Stimulated activated CD4-positive, alpha-beta T cell treated with anti-CD3 and anti-CD28 coated beads, Interleukin-2, amount 100 ng/mL, for 48 hours (primary cell): ENCODE measurements around the gene RBM12.
"Not testable (repeated sequence)": the region's sequence is repeated elsewhere in the genome, so short reads cannot be mapped to it uniquely, and the experiment has no call there.

ENCODE experiments used
- DNase-seq, 2 donors: peaks; one replicate each; pipeline ENCODE4 v3.0.0-alpha.2; 2020

Gene RBM12

DNA sequence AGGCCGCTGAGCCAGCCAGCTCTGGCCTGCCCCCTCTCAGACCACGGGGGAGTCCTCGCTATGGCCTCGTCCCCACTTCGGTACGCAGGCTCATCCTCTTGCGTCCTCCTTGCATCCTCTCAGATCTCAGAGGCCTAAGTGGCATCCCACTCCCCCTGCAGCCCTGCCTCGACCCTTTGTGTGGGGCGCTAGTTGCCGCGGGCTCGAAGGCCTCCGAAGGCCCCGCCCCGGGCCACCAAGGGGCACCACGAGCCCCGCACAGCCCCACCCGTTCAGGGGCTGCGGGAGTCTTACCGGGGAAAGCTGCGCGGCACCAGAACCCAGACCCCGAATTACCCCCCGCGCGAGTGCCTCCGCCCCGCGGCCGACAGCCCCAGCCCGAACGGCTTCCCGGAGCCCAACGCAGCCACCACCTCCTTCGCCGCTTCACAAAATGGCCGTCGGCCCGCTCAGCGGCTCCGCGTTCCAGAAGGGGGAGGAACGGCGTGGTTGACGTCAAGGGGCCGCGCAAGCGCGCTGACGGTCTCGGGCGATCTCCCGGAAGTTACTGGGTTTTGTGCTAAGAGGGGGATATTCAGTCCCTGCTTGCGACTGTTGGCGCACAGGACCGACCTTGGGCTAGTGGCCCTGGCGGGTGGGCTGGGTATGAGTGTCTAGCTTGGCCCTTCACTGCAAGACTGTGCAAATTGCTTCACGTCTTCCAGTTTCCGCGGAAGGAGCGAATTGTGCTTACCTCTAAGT lies at the start of gene RBM12, which contains the start of gene CPNE1:
RBM12 (minus strand) TSS at position 435 of the 741 bp plus-strand sequence. CDS start 9,578 bp downstream, outside the sequence.
CPNE1 (minus strand) TSS at position 435 of the 741 bp plus-strand sequence. CDS start 31,977 bp downstream, outside the sequence.
- DNase-seq: peak; percentile 88

DNA sequence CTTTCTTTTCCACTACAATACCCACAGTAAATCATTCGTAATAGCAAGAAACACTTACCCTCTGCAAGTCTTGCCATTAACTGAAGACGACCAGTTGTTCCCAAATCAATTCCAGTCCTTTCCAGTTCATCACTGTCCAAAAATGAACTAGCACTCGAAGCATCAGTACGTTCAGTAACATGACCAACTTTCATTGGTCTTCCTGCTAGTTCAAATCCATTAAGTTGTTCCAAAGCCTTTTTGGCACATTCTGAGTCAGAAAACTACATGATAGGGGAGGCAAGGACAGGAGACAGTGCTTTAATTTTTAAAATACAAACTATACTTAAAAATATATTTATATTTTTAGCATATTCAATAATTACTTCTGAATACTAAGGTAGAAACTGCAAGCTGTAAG lies 49.4 kb upstream of the RBM12 start:
- DNase-seq: no peak

DNA sequence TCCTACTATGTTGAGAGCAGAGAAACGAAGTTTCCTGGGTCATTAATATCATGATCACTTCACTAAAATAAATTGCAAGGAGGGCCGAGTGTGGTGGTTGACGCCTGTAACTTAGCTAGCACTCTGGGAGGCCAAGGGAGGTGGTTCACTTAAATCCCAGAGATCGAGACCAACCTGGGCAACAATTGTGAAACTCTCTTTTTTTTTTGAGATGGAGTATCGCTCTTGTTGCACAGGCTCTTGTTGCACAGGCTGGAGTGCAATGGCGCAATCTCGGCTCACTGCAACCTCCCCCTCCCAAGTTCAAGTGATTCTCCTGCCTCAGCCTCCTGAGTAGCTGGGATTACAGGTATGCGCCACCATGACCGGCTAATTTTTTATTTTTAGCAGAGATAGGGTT lies 48.4 kb upstream of the RBM12 start:
- not testable (repeated sequence) for DNase-seq

DNA sequence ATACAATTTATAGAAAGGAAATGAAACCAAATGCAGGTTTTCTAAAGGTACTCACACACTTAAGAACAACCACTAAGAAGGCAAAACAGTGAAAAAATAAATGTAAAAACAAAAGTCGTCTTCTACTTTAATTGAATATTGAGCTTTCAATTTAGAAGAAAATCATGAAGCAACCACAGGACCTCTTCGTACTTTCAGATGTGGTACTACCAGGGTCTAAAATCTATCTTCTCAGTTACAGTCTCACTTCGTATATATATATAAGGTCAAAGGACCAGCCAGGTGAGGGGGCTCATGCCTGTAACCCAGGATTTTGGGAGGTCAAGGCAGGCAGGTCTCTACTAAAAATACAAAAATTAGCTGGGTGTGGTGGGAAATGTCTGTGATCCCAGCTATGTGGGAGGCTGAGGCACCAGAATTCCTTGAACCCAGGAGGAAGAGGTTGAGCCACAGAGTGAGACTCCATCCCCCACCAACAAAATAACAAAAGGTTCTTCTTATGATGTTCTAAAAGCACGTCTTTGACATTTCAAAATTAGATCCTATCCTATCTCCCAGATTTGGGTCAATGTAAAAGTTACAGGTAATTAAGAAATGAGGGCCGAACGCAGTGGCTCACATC lies 47.0 kb upstream of the RBM12 start:
- no peak for DNase-seq

DNA sequence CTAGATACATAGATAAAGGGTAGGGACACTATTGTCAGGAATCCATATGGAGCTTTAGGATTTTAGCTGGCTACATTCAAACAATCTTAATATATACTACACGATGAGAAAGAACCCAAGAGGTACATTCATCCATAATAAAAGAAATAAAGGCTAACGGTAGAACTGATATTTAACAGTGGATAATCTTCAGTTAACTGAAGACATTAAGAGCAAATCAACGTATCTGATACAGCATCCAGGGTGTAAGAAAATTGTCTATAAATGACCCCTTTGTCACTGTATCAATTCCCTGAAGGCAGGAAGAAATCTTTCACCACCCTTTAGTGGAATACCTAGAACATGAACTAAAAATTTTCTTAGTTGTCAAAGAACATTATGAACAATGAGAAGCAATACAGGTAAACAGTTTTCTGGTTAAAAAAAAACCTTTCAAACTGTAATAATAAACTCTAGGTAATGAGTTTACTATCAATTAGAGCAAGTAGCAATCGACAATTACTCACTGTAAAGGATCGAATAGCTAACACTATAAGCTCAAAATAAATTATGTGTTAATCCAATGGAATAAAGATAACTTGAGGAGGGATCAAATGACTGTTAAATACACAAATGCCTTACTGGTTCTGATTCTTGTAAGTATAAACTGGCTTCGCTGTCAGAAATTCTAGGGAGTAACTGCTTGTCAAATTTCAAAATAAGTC lies 46.3 kb upstream of the RBM12 start:
- no peak for DNase-seq

- DNase-seq: no peak
Measured at GRCh38 chr20:35710039-35710438, 45.3 kb upstream of the RBM12 start.

DNA sequence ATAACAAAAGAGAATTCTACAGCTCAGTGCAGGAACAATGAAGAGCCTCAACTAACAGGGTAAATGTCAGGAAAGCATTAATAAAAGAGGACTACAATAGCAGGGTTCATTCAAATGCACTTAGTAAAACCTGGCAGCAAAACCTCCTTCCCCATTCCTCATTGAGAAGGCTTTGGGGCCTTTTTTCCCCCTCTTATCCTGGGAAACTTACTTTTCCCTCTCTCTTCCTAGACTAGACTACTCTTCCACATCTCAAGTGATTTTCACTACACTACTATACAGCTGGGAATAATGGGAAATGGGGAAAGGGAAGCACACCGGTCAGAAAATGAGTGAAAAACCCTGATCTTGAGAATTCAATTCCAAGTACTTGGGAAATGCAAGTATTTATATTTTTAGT lies 44.6 kb upstream of the RBM12 start:
- DNase-seq: no peak

DNA sequence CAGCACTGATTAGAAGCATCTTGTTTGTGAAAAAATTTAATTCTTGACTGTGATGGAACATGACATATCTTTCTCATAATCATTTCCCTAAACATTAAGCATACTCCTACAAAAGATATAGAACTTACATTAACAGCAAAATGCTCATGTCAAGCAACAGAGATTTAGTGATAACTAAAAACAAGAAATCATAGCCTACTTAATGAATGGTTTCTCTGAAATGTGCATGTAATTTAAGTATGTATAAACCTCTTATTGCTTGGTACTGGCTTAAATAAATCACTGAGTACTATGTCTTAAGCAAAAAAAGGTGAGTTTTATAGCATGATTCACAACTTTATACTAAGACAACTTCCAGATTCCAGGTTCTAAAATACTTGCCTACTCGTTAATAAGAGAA lies 43.8 kb upstream of the RBM12 start:
- no peak for DNase-seq

DNA sequence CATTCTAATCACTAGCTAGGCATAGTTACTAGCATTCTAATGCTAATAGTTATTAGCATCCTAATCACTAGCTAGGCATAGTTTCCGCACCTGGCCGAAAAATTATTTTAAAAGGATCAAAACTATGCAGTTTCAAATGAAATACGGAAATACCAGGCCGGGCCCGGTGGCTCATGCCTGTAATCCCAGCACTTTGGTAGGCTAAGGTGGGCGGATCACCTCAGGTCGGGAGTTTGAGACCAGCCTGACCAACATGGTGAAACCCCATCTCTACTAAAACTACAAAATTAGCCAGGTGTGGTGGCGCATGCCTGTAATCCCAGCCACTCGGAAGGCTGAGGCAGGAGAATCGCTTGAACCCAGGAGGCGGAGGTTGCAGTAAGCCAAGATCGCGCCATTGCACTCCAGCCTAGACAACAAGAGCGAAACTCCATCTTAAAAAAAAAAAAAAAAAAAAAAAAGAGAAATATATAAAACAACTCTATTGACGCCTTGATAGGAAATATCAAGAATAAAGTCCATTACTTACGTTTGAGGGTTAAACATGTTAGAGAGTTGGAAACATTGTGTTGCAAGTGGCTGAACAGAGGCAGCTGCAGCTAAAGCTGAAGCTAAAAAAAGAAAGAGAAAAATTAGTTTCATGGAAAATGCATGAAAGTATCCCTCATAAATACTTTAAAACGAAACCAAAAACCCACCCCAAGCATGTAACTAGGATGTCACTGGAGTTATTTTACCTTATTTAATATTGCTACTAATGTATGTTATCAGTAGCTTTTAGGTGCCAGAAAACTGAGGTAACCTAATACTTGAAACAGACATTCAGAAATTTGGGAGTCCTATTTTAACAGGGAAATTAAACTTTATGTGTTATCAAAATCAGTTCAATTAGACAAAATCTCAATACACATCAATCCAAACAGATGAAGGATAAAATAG lies 42.2 kb upstream of the RBM12 start:
- DNase-seq: not testable (repeated sequence)

- DNase-seq: not testable (repeated sequence)
Measured at GRCh38 chr20:35705894-35706293, 41.2 kb upstream of the RBM12 start.

- no peak for DNase-seq
Measured at GRCh38 chr20:35704514-35705261, 40.0 kb upstream of the RBM12 start.

DNA sequence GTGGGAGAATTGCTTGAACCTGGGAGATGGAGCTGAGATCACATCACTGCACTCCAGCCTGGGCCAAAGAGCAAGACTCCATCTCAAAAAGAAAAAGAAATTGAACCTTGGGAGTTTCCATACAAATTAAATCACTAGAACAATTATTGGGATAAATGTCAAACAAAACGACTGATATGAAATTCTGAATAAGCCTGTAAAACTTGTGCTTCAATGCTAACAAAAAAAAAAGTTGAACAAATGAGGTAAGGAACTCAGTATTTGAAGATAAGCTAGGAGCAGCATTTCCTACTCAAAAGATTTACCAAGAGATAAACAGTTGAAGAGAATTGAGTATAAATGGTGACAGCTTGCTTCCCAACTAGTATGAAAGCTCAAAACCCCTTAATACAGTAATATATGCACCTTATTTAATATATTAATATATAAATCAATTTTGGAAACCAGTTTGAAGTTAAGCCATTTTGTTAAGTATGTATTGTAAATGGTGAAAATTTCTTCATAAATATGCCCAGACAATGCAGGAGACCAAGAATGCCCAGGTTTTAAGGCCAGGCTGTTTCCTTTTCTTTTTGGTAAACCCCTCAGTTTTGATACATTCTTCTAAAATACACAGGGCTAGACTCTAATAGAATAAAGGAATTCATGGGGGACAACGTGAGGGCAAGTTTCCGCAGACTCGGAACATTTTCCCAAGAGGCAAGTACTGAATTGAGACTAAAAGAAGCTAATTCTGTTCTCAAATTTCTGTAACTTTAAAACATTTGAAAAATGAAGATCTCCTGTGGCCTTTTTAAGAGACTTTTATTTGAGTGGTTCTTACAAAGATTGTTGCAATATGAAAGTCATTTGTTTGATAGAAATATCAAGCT lies 38.4 kb upstream of the RBM12 start:
- no peak for DNase-seq

GRCh38 chr20:35702051-35702823 lies 37.5 kb upstream of the RBM12 start:
- DNase-seq: no peak

DNA sequence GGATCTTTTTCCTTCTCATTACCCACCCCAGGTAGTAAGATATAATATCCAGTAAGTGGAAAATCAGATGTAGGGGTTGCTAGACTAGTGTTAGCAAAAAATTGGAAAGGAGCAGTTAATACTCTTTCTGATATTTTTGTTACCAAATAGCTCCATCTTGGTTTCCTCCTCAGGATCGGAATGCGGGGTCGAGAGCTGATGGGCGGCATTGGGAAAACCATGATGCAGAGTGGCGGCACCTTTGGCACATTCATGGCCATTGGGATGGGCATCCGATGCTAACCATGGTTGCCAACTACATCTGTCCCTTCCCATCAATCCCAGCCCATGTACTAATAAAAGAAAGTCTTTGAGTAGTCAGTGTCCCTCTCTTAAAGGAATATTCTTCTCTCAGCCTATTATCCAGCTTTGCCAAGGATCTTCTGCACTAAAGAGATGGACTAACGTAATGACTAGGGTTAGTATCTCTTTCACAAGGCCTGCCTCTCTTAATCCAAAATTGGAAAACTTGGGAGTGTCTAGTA lies 36.0 kb upstream of the RBM12 start:
- DNase-seq: no peak

DNA sequence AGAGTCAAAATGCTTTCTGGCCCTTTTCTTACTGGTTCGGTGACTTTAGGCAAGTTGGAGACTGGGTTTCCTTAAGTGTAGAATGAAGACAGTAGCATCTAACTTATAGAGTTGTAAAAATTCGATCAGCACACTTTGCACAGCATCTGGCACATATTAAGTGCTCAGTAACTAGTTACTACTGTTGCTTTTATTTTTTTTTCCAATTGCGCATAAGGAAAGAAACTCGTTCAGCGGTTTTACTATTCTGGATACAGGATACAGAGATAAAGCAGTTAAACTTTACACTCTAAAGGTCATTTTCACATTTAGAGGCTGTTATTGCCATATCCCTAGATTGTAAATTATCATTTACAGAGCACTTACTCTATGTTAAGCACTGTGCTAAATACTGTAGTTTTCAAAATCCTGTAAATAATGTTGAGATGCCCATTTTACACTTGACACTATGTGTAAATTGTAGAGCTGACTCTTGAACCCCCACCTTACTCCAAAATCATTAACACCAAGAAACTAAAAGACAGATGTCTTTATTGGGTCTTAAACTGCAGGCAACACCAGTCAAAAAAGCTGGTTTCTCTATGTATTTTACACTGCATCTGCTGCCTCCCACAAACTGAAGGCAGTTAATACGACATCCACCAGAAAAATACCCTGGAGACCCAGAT lies 35.4 kb upstream of the RBM12 start:
- no peak for DNase-seq

DNA sequence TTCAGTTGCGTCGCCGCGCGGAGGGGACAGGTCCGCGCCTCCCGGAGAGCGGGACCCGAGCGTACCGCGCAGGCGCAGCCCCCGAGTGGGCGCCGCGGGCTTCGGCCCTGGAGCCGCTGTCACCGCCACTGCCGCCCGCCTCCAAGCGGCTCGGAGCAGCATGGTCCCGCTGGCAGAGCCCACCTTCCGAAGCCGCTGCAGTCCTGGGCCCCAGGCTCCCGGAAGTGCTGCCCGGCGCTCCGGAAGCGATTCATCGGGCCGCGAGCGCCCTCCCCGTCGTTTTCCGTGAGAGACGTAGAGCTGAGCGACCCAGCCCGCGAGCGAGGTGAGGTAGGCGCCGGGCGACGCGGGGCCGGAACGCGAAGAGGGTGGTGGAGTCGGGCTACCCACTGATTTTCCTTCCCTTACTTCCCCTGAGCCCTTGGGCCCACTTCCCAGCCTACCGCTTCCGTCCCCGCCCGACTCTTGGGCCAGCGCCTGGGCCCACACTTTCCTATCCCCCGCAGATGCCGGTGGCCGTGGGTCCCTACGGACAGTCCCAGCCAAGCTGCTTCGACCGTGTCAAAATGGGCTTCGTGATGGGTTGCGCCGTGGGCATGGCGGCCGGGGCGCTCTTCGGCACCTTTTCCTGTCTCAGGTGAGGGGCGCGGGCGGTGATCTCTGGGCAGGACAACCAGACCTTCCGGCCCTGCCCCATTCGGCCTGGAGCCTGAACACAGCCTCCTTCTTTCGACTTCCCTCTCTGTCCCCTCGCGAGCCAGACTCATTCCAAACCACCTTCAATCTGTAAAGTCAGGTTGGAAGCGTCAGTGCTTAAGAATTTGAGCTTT lies 34.6 kb upstream of the RBM12 start, which contains the start of the genes NFS1 and ROMO1:
NFS1 (minus strand) TSS at position 226 of the 830 bp plus-strand sequence; CDS start at position 162, 64 bp downstream.
ROMO1 (plus strand) TSS at position 279 of the 830 bp plus-strand sequence; CDS start at position 507, 228 bp downstream.
- peak; percentile 81 to 83 for DNase-seq

DNA sequence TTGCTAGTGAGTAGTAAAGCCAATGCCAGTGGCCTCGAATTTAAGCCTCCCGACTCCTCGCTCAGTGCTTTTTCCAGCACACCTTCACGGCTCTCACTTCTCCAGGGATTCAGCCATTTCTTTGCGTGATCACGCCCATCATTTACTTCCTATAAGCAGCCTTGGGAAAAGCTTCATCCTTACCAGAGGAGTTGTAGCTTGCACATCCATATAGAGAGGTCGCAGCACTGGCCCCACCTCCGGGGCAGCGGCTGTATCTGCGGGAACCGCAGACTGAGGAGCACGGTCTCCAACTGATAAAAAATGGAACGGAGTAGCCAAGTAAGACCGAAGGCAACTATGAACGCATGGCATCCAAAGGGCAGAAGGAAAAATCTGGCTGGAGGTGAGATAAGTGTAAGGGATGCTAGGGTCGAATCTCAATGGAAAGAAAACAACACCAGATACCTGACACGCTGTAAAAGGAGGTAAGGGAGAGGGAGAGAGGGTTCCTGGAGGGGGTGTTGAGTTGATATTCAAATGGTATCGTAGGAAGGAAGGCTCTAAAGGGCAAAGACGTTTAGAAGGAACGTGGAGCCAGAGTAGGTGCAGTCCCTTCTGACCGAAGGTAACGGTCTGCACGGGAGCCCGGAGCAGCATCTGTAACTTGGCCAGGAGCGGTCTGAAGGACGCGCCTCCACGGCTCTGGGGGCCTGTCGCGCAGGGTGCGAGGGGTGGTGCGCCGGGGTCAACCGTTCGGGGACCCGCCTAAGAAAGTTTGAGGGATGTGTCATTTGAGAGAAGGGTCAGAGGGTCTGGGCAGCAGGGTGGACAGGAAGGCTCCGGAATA lies 33.8 kb upstream of the RBM12 start:
- peak in 1 of 2 donors; percentile 23 for DNase-seq
